Cardiac muscle cell (in vitro differentiated cells and primary cell): ENCODE data around the gene MTG1. TPM values are rescaled to one million over a fixed set of nuclear protein-coding genes. Genes with fewer than 3 reads are reported as not detected.
"Not testable (repeated sequence)": the region's sequence is repeated elsewhere in the genome, so short reads cannot be mapped to it uniquely, and the experiment has no call there.

Experiments
- DNase-seq, 2 donors: peaks; one replicate each; pipeline versions ENCODE4 v3.0.0 to v3.0.0-alpha.2; 2010 to 2017; ENCODE audit warnings: low read depth in 1 of 2, low spot score in 1 of 2
- H3K27ac ChIP-seq: fragments of 200-600 bp; sonication (generic); 2 replicates; pipeline ENCODE4 v1.5.1; 2016
- H3K27me3 ChIP-seq: fragments of 200-600 bp; sonication (generic); 2 replicates; pipeline ENCODE4 v1.6.0; 2016; ENCODE audit warnings: control low read depth
- H3K36me3 ChIP-seq: fragments of 200-600 bp; sonication (generic); 2 replicates; pipeline ENCODE4 v1.5.1; 2016; ENCODE audit warnings: control low read depth
- H3K4me1 ChIP-seq: fragments of 200-600 bp; sonication (generic); 2 replicates; pipeline ENCODE4 v1.8.1; 2017; ENCODE audit warnings: low read depth, mild to moderate bottlenecking, mixed run types
- H3K4me3 ChIP-seq: fragments of 200-600 bp; sonication (generic); 2 replicates; pipeline ENCODE4 v1.5.1; 2016; ENCODE audit warnings: mild to moderate bottlenecking
- H3K9me3 ChIP-seq: fragments of 200-600 bp; sonication (generic); 2 replicates; pipeline ENCODE4 v1.5.1; 2017; ENCODE audit warnings: low read depth, mild to moderate bottlenecking, control low read depth
- polyA plus RNA-seq: library from polyadenylated mRNA; unstranded; fragments of >200 nt; fragmentation: Nextera tagmentation; extraction: Ambion mirVana; gene quantifications from 2 replicates; pipeline ENCODE4 v1.2.1, GENCODE V29; 2016
- total RNA-seq: library from RNA; depleted of rRNA; stranded (reverse); fragments of >200 nt; gene quantifications from 2 replicates; pipeline ENCODE4 v1.2.3, GENCODE V29; 2016
- TF ChIP-seq, protein P1 (sequence below): IDR thresholded peaks from 2 replicates; pipeline ENCODE4 v1.5.1; 2012; ENCODE audit warnings: low read depth, mild to moderate bottlenecking, low read length

Gene MTG1
- total and polyA plus RNA-seq, 2 experiments from 2014 or later: 35.3 to 123 TPM

DNA sequence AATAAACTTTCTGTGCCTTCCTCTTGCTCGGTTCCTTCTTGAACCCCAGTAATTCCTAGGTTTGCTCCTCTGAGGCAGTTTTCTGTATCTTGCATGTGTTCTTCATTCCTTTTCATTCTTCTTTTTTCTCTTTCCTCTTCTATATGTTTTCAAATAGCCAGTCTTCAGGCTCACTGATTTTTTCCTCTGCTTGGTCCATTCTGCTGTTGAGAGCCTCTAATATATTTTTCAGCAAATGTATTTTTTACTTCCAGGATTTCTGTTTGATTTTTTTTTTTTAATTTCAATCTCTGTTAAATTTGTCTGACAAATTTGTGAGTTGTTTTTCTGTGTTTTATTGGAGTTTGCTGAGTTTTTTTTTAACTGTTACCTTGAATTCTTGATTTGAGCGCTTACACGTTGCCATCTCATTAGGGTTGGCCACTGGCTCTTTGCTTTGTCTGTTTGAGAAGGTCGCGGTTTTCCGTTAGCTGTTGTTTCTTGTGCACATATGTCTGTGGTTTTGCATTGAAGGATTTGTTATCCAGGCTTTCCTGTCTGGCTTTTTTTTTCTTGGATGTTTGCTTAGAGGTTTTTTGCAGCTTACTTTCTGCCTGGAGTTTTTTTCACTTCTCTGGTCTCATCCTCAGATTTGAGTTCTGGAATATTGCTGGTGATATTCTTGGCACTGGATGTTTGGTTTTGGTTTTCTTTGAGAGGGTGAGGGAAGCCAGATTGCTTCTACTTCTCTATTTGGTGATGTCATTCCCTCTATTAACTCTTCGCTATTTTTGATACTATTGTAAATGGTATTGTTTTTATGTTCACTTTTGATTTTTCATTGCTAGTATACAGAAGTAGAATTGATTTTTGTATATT lies 17.8 kb downstream of the MTG1 start:
- H3K4me1 ChIP-seq: no peaks in the 10 kb centered on the region
- H3K4me3 ChIP-seq: no peak overlapping the region
- TF ChIP-seq, protein P1, sequence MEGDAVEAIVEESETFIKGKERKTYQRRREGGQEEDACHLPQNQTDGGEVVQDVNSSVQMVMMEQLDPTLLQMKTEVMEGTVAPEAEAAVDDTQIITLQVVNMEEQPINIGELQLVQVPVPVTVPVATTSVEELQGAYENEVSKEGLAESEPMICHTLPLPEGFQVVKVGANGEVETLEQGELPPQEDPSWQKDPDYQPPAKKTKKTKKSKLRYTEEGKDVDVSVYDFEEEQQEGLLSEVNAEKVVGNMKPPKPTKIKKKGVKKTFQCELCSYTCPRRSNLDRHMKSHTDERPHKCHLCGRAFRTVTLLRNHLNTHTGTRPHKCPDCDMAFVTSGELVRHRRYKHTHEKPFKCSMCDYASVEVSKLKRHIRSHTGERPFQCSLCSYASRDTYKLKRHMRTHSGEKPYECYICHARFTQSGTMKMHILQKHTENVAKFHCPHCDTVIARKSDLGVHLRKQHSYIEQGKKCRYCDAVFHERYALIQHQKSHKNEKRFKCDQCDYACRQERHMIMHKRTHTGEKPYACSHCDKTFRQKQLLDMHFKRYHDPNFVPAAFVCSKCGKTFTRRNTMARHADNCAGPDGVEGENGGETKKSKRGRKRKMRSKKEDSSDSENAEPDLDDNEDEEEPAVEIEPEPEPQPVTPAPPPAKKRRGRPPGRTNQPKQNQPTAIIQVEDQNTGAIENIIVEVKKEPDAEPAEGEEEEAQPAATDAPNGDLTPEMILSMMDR: no peak

DNA sequence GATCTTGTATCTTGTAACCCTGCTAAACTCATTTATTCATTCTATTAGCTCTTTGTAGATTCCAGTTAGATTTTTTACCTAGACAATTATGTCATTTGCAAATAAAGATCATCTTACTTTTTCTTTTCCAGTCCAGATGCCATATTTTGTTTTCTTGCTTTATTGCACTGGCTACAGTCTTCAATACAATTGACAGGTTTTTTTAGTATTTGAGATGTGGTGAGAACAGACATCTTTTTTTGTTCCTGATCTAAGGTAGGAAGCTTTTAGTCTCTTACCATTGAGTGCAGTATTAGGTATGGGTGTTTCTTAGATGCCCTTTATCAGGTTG lies 18.4 kb downstream of the MTG1 start:
- no peaks in the 10 kb centered on the region for H3K9me3 ChIP-seq
- H3K27ac ChIP-seq: no peak overlapping the region
- H3K4me3 ChIP-seq: no peak overlapping the region
- no peak for DNase-seq
- H3K4me1 ChIP-seq: no peaks in the 10 kb centered on the region
- peaks cover 18% of the 10 kb centered on the region for H3K36me3 ChIP-seq
- TF ChIP-seq, protein P1: no peak
- H3K27me3 ChIP-seq: no peaks in the 10 kb centered on the region

More for the DNA sequence above, 17.8 kb downstream of the MTG1 start:
- Histone ChIP-seq H3K36me3 (peaks cover 18% of the 10 kb centered on the region), H3K27ac (no peak overlapping the region), H3K9me3 (no peaks in the 10 kb centered on the region), H3K27me3 (no peaks in the 10 kb centered on the region)
- DNase-seq: no peak

DNA sequence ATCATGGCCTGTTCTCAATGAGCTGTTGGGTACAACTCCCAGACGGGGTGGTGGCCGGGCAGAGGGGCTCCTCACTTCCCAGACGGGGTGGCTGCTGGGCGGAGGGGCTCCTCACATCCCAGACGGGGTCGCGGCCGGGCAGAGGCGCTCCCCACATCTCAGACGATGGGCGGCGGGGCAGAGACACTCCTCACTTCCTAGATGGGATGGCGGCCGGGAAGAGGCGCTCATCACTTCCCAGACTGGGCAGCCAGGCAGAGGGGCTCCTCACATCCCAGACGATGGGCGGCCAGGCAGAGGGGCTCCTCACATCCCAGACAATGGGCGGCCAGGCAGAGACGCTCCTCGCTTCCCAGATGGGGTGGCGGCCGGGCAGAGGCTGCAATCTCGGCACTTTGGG lies 20.4 kb downstream of the MTG1 start:
- H3K36me3 ChIP-seq: peaks cover 21% of the 10 kb centered on the region
- not testable (repeated sequence) for H3K4me3 ChIP-seq, H3K27ac ChIP-seq, DNase-seq, H3K4me1 ChIP-seq, H3K27me3 ChIP-seq, H3K9me3 ChIP-seq

DNA sequence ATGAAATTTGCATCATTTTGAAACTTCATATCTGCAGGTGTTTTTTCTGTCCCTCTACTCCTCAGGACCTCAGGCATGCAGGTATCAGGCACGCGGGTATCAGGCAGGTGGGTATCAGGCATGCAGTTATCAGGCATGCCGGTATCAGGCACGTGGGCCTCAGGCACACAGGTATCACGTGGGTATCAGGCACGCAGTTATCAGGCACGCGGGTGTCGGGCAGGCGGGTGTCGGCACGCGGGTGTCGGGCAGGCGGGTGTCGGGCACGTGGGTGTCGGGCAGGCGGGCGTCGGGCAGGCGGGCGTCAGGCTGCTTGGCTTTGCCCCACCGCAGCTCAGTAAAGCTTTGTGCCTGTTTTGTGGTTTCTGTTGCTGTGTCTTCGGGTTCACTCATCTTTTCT lies 21.8 kb downstream of the MTG1 start:
- no peak for DNase-seq
- H3K27ac ChIP-seq: no peak overlapping the region
- TF ChIP-seq, protein P1: no peak
- H3K4me1 ChIP-seq: no peaks in the 10 kb centered on the region
- H3K36me3 ChIP-seq: peaks cover 15% of the 10 kb centered on the region
- H3K27me3 ChIP-seq: no peaks in the 10 kb centered on the region
- no peak overlapping the region for H3K4me3 ChIP-seq
- no peaks in the 10 kb centered on the region for H3K9me3 ChIP-seq

DNA sequence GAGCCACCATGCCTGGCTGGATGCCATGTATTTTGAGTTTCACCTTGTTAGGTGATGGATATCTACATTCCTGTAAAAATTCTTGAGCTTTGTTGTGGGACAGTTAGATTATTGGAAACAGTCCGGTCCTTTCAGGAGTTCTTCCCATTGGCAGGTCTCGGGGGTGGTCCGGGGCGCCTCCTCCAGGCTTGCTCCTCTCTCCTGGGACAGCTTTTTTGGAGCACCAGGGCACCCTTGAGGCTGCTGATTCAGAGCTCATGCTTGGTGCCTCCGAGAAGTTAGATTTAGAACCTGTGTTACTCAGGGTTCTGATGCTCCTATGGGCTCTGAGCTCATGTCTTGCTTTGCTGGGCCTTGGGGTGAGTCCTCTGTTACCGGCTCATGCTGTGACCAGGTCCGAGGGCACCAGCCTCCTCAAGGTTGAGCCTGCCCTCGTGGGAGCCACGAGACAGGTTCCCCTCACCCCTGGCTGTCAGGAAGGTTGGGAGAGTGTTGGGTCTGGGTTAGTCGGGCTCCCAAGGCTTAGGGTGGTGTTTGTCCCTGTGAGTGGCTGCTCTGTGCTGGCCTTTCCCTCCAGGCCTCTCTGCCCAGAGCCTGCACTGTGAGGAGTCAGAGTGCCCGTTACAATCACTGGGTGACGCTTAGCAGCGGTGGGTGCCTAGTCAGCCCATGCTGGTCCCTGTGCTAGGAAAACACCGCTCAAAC lies 24.5 kb downstream of the MTG1 start:
- Histone ChIP-seq H3K4me3 (no peak overlapping the region), H3K4me1 (no peaks in the 10 kb centered on the region), H3K27me3 (peaks cover 10% of the 10 kb centered on the region), H3K27ac (no peak overlapping the region), H3K36me3 (peaks cover 3% of the 10 kb centered on the region), H3K9me3 (no peaks in the 10 kb centered on the region)
- TF ChIP-seq, protein P1: no peak
- no peak for DNase-seq
